ENCODE measurements around the gene RPL31. TPM values are rescaled to one million over a fixed set of nuclear protein-coding genes. Genes with fewer than 3 reads are reported as not detected.

RPL31 gene
- total and polyA plus RNA-seq, 4 experiments from 2014 or later, result 2,455 to 6,581 (median 4,056) TPM

DNA sequence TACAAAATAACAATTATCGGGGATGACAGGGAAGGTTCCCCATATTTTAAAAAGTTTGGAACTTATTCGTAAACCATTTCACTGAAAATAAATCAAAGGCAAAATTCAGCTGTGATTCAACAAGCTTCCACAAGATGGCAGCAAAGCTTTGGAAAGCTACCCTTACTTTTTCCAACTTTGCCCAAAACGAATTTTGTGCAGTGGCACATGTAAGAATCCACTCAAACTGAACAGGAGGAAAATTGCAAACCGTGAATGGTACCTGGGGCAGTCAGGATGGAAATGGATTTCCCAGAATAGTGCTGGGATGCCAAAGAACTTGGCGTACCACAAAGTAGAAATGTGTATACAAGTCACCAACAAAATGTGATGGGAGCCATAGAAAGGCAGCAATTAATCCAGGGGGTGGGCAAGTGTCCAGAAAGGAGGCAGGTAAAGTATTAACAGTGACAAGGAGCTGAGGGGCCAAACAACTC is 10.7 kb downstream of the RPL31 start:
- Histone ChIP-seq H3K36me3 (ENCODE audit: insufficient read depth, low read length) (peaks cover 17% of the 10 kb centered on the region), H3K9me3 (ENCODE audit: control insufficient read depth in 1 of 2, low read length in 2 of 2) (no peaks in the 10 kb centered on the region), H3K4me1 (ENCODE audit: insufficient read depth, low read length) (no peaks in the 10 kb centered on the region), H3K27ac (ENCODE audit: low read depth, low read length) (no peak overlapping the region), H3K4me3 (ENCODE audit: low read length in 2 of 2) (no peak overlapping the region), H3K27me3 (ENCODE audit: insufficient read depth, low read length) (no peaks in the 10 kb centered on the region)
- Mint-ChIP-seq H3K4me1 (peaks cover 8 to 18% (median 12%) of the 10 kb centered on the region in 4 donors), H3K4me3 (no peak overlapping the region), H3K27me3 (no peaks in the 10 kb centered on the region), H3K36me3 (peaks cover 15 to 43% of the 10 kb centered on the region in 2 donors), H3K9me3 (no peaks in the 10 kb centered on the region), H3K27ac (peak overlapping the region in 2 of 7 donors; percentile 30 to 55)
- intact Hi-C loops (cut with micrococcal nuclease), result loop anchor here (1.0 to 5.0 kb wide), 4 partner anchors 140 to 820 kb away; partner anchors contain the start of gene CREG2
- ChIA-PET CTCF (ENCODE audit: partially characterized antibody) (interaction anchor here (0.5 to 3.9 kb wide), 25 partner anchors 10 to 451 kb away, joined by 3 to 58 read pairs (median 3); partner anchors contain the start of gene RPL31), POLR2A (ENCODE audit: partially characterized antibody) (interaction anchor here (0.8 to 2.6 kb wide), 3 partner anchors 10 to 193 kb away, joined by 4 to 12 read pairs (median 10); partner anchors contain the start of gene RPL31)
- peak in 4 of 5 donors; percentile 24 to 51 (median 37) for DNase-seq

DNA sequence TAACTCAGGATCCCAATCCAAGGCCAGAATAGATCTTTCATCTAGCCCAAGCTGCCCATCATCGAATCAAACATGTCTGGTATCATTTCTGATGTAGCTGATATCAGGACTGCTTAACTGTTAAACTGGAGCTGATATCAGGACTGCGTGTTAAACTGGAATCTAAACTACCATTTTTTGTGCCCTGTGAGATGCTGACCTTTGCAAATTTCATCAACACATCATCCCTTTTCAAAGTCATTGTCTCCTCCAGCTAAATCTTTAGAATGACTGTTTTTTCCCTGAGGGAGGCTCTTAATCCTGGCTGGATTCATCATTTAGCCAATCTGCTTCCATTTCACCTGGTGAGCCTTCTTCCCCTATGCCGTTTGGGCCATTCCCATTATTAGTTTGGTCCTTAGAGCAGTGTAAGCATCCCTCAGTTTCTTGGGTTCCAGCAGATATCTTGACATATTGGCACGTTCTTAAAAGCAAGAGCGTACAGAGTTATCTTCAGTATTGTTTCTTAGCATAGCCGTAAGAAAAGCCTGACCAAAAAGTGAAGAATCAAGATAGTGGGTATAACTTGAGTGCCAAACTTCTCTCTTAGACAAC is 12.3 kb downstream of the RPL31 start:
- peaks cover 8 to 12% (median 9%) of the 10 kb centered on the region in 4 donors for H3K4me1 Mint-ChIP-seq
- no peaks in the 10 kb centered on the region for H3K9me3 ChIP-seq (ENCODE audit: control insufficient read depth in 1 of 2, low read length in 2 of 2)
- H3K4me3 ChIP-seq (ENCODE audit: low read length in 2 of 2), result no peak overlapping the region
- no peaks in the 10 kb centered on the region for H3K4me1 ChIP-seq (ENCODE audit: insufficient read depth, low read length)
- H3K4me3 Mint-ChIP-seq, result no peak overlapping the region
- no peaks in the 10 kb centered on the region for H3K27me3 ChIP-seq (ENCODE audit: insufficient read depth, low read length)
- H3K27me3 Mint-ChIP-seq, result no peaks in the 10 kb centered on the region
- CTCF ChIA-PET (ENCODE audit: partially characterized antibody), result interaction anchor here (1.1 to 3.9 kb wide), 5 partner anchors 11 to 203 kb away, joined by 3 to 58 read pairs (median 7); no protein-coding TSS in a partner anchor
- peaks cover 11 to 35% of the 10 kb centered on the region in 2 donors for H3K36me3 Mint-ChIP-seq
- peaks cover 14% of the 10 kb centered on the region for H3K36me3 ChIP-seq (ENCODE audit: insufficient read depth, low read length)
- H3K27ac ChIP-seq (ENCODE audit: low read depth, low read length), result no peak overlapping the region
- no peak for DNase-seq
- no peak overlapping the region for H3K27ac Mint-ChIP-seq
- H3K9me3 Mint-ChIP-seq, result no peaks in the 10 kb centered on the region
- POLR2A ChIA-PET (ENCODE audit: partially characterized antibody), result interaction anchor here (2.6 kb wide), 1 partner anchor 12 kb away, joined by 12 read pairs; the partner anchor contains the start of gene RPL31
- intact Hi-C loops (cut with micrococcal nuclease), result loop anchor here (5.0 kb wide), 1 partner anchor 818 kb away; no protein-coding TSS in a partner anchor

DNA sequence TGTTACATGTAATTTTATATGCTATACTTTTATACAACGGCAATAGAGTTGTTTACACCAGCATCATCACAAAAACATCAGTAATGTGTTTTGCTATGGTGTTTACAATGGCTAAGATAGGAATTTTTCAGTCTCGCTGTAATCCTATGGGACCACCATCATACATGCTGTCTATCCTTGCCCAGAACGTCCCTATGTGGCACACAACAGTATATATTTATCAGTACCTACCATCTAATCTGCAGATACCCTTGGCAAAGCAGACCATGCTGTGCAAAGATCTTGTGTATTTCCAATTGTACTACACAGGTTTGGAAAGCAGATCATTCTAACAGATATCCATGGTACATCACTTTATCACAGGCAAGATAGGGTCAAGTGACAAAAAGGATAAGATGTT is 15.3 kb downstream of the RPL31 start:
- Histone ChIP-seq H3K36me3 (ENCODE audit: insufficient read depth, low read length) (peaks cover 8% of the 10 kb centered on the region), H3K27ac (ENCODE audit: low read depth, low read length) (no peak overlapping the region), H3K9me3 (ENCODE audit: control insufficient read depth in 1 of 2, low read length in 2 of 2) (no peaks in the 10 kb centered on the region), H3K27me3 (ENCODE audit: insufficient read depth, low read length) (no peaks in the 10 kb centered on the region), H3K4me1 (ENCODE audit: insufficient read depth, low read length) (no peaks in the 10 kb centered on the region), H3K4me3 (ENCODE audit: low read length in 2 of 2) (no peak overlapping the region)
- no peaks in the 10 kb centered on the region for H3K9me3 Mint-ChIP-seq
- H3K27ac Mint-ChIP-seq, result peak overlapping the region in 1 of 7 donors; percentile 3
- ChIA-PET POLR2A (ENCODE audit: partially characterized antibody) (no interaction called here), CTCF (ENCODE audit: partially characterized antibody) (interaction anchor here (3.2 kb wide), 1 partner anchor 188 kb away, joined by 10 read pairs; no protein-coding TSS in a partner anchor)
- no peak for DNase-seq
- no peak overlapping the region for H3K4me3 Mint-ChIP-seq
- intact Hi-C loops (cut with micrococcal nuclease), result no loop called here
- no peaks in the 10 kb centered on the region for H3K27me3 Mint-ChIP-seq
- H3K36me3 Mint-ChIP-seq, result peaks cover 11 to 25% of the 10 kb centered on the region in 2 donors
- peaks cover 5 to 6% (median 6%) of the 10 kb centered on the region in 4 donors for H3K4me1 Mint-ChIP-seq

DNA sequence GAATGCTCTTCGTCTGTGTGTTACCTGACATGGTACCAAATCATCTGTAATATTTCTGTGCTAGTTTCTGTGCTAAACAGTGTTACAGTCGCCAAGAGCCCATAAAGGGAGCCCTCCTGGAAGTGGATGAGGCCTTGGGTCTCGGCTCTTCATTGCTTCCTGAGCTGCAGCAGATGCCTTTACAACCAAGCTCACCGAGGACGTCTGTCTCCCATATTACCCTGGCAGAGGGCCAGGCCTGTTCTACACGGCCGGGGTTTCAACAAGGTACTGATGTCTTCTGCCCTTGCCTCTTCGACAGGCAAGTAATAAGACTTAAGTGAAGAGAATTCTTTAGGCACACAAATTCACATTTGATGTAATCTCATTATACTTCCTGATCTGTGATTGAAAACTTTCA is 16.8 kb downstream of the RPL31 start:
- POLR2A ChIA-PET (ENCODE audit: partially characterized antibody), result no interaction called here
- Mint-ChIP-seq H3K27me3 (no peaks in the 10 kb centered on the region), H3K27ac (peak overlapping the region in 2 of 7 donors; percentile 25 to 48), H3K9me3 (no peaks in the 10 kb centered on the region), H3K36me3 (peaks cover 8 to 17% of the 10 kb centered on the region in 2 donors), H3K4me3 (no peak overlapping the region), H3K4me1 (peaks cover 0 to 1% (median 0%) of the 10 kb centered on the region in 4 donors)
- no peaks in the 10 kb centered on the region for H3K4me1 ChIP-seq (ENCODE audit: insufficient read depth, low read length)
- peaks cover 8% of the 10 kb centered on the region for H3K36me3 ChIP-seq (ENCODE audit: insufficient read depth, low read length)
- intact Hi-C loops (cut with micrococcal nuclease), result no loop called here
- no peak for DNase-seq
- H3K4me3 ChIP-seq (ENCODE audit: low read length in 2 of 2), result no peak overlapping the region
- CTCF ChIA-PET (ENCODE audit: partially characterized antibody), result interaction anchor here (3.2 kb wide), 1 partner anchor 186 kb away, joined by 10 read pairs; no protein-coding TSS in a partner anchor
- H3K27ac ChIP-seq (ENCODE audit: low read depth, low read length), result no peak overlapping the region
- H3K9me3 ChIP-seq (ENCODE audit: control insufficient read depth in 1 of 2, low read length in 2 of 2), result no peaks in the 10 kb centered on the region
- H3K27me3 ChIP-seq (ENCODE audit: insufficient read depth, low read length), result no peaks in the 10 kb centered on the region

DNA sequence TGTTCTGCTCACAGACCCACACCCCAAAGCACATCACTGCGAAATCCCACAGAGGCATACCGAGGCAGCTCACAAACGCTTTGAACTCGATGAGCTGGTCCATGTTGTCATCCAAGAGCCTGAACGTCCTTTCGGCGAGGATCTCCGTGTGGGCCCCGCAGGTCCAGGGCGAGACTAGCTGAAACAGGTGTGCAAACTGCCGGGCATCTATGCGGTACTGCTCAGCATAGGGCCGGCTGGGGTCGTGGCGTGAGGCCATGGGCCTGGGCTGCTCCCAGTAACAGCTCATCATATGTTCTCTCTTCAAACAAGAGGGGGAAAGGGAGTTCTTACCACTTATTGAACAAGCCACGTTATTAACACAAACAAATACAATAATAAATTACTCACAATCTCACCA is 20.1 kb downstream of the RPL31 start:
- H3K4me3 Mint-ChIP-seq, result no peak overlapping the region
- CTCF ChIA-PET (ENCODE audit: partially characterized antibody), result interaction anchor here (3.1 kb wide), 1 partner anchor 10 kb away, joined by 15 read pairs; no protein-coding TSS in a partner anchor
- DNase-seq, result no peak
- Histone ChIP-seq H3K9me3 (ENCODE audit: control insufficient read depth in 1 of 2, low read length in 2 of 2) (no peaks in the 10 kb centered on the region), H3K27me3 (ENCODE audit: insufficient read depth, low read length) (no peaks in the 10 kb centered on the region), H3K36me3 (ENCODE audit: insufficient read depth, low read length) (no peaks in the 10 kb centered on the region), H3K27ac (ENCODE audit: low read depth, low read length) (no peak overlapping the region), H3K4me3 (ENCODE audit: low read length in 2 of 2) (no peak overlapping the region), H3K4me1 (ENCODE audit: insufficient read depth, low read length) (no peaks in the 10 kb centered on the region)
- H3K4me1 Mint-ChIP-seq, result peaks cover 0 to 3% (median 0%) of the 10 kb centered on the region in 4 donors
- H3K27me3 Mint-ChIP-seq, result no peaks in the 10 kb centered on the region
- peaks cover 7 to 11% of the 10 kb centered on the region in 2 donors for H3K36me3 Mint-ChIP-seq
- POLR2A ChIA-PET (ENCODE audit: partially characterized antibody), result interaction anchor here (1.4 kb wide), 1 partner anchor 14 kb away, joined by 4 read pairs; no protein-coding TSS in a partner anchor
- H3K9me3 Mint-ChIP-seq, result peaks cover 0 to 2% (median 0%) of the 10 kb centered on the region in 8 donors
- intact Hi-C loops (cut with micrococcal nuclease), result no loop called here
- H3K27ac Mint-ChIP-seq, result no peak overlapping the region

DNA sequence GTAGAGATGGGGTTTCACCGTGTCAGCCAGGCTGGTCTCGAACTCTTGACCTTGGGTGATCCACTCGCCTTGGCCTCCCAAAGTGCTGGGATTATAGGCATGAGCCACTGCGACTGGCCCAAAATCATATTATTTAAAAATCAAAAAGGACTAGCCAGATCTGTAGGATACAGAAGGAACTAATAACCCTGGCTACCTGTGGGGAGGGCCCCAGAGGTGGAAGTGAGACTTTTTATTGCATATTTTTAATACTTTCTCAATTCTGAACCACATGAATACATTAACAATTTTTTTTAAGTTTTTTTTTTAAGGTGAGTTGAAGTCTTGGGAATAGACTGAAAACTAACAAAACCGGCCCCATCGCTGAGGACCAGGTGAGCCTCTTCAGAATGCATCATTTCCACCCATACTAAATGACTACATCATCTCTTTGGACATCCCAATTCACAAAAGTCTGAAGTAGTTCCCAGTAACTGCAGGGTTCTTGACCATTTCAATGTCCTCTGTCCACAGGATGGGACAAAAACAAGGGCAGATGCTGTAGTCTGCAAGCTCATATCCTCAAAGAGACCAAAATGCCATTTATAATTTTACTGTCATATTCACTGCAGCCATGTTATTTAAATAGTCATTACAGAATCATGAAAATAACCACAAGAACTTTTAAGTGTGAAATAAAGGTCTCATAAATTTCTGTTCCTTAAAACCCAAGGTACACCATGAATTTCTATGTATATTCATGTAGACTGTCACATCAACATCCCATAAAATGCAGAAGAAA is 21.4 kb downstream of the RPL31 start:
- Mint-ChIP-seq H3K27ac (no peak overlapping the region), H3K4me1 (peaks cover 0 to 2% (median 0%) of the 10 kb centered on the region in 4 donors)
- POLR2A ChIA-PET (ENCODE audit: partially characterized antibody), result interaction anchor here (1.4 kb wide), 1 partner anchor 15 kb away, joined by 4 read pairs; no protein-coding TSS in a partner anchor

More for the DNA sequence above, 21.4 kb downstream of the RPL31 start:
- Mint-ChIP-seq H3K9me3 (peaks cover 0 to 2% (median 0%) of the 10 kb centered on the region in 8 donors), H3K36me3 (peaks cover 7 to 11% of the 10 kb centered on the region in 2 donors), H3K4me3 (no peak overlapping the region), H3K27me3 (no peaks in the 10 kb centered on the region)
- no peaks in the 10 kb centered on the region for H3K27me3 ChIP-seq (ENCODE audit: insufficient read depth, low read length)
- H3K27ac ChIP-seq (ENCODE audit: low read depth, low read length), result no peak overlapping the region
- no peak overlapping the region for H3K4me3 ChIP-seq (ENCODE audit: low read length in 2 of 2)
- DNase-seq, result no peak
- H3K4me1 ChIP-seq (ENCODE audit: insufficient read depth, low read length), result no peaks in the 10 kb centered on the region
- H3K36me3 ChIP-seq (ENCODE audit: insufficient read depth, low read length), result no peaks in the 10 kb centered on the region
- CTCF ChIA-PET (ENCODE audit: partially characterized antibody), result interaction anchor here (3.1 kb wide), 1 partner anchor 11 kb away, joined by 15 read pairs; no protein-coding TSS in a partner anchor
- no peaks in the 10 kb centered on the region for H3K9me3 ChIP-seq (ENCODE audit: control insufficient read depth in 1 of 2, low read length in 2 of 2)
- intact Hi-C loops (cut with micrococcal nuclease), result no loop called here

All from CD4-positive, alpha-beta memory T cell (primary cell).